GM23338 (cell line): ENCODE results near the gene AQP9. TPM values are rescaled to one million over a fixed set of nuclear protein-coding genes. Genes with fewer than 3 reads are reported as not detected.

Source experiments
- ATAC-seq: fragments of 200-7000 bp; cut with Tn5 transposase; 3 replicates; pipeline ENCODE4 v1.9.1; 2020
- DNase-seq: peaks from one replicate; pipeline ENCODE4 v3.0.0-alpha.2; 2015; ENCODE audit warnings: low spot score
- H2AFZ ChIP-seq: fragments of 200-600 bp; sonication (generic); 2 replicates; pipeline ENCODE4 v1.8.0; 2016; ENCODE audit warnings: antibody characterized with exemption, mild to moderate bottlenecking, moderate library complexity
- H3F3A ChIP-seq: fragments of 200-600 bp; sonication (generic); replicated peaks from 2 replicates; pipeline ENCODE4 v1.8.0; 2017; ENCODE audit warnings: antibody characterized with exemption, mixed run types, low read depth
- H3K27ac ChIP-seq: fragments of 200-600 bp; sonication (generic); 2 replicates; pipeline ENCODE4 v1.6.1; 2016; ENCODE audit warnings: low read depth
- H3K27me3 ChIP-seq: fragments of 200-600 bp; sonication (generic); 2 replicates; pipeline ENCODE4 v1.8.0; 2016; ENCODE audit warnings: mild to moderate bottlenecking, mixed run types, moderate library complexity; ENCODE audit not compliant: insufficient read depth
- H3K36me3 ChIP-seq: fragments of 200-600 bp; sonication (generic); 2 replicates; pipeline ENCODE4 v1.8.0; 2016; ENCODE audit warnings: mild to moderate bottlenecking; ENCODE audit not compliant: insufficient read depth
- H3K4me1 ChIP-seq: fragments of 200-600 bp; sonication (generic); 2 replicates; pipeline ENCODE4 v1.8.0; 2016; ENCODE audit warnings: mild to moderate bottlenecking, moderate library complexity; ENCODE audit not compliant: insufficient read depth
- H3K4me2 ChIP-seq: fragments of 200-600 bp; sonication (generic); 2 replicates; pipeline ENCODE4 v1.7.1; 2017; ENCODE audit warnings: mixed run types
- H3K4me3 ChIP-seq: fragments of 200-600 bp; sonication (generic); 2 replicates; pipeline ENCODE4 v1.6.1; 2016; ENCODE audit warnings: mixed run types
- H3K79me2 ChIP-seq: fragments of 200-600 bp; sonication (generic); replicated peaks from 2 replicates; pipeline ENCODE4 v1.8.0; 2017; ENCODE audit warnings: mild to moderate bottlenecking; ENCODE audit not compliant: insufficient read depth
- H3K9me2 ChIP-seq: fragments of 200-600 bp; sonication (generic); 2 replicates; pipeline ENCODE4 v1.8.0; 2017; ENCODE audit not compliant: insufficient read depth
- H4K20me1 ChIP-seq: fragments of 200-600 bp; sonication (generic); replicated peaks from 2 replicates; pipeline ENCODE4 v1.8.0; 2017; ENCODE audit warnings: mild to moderate bottlenecking; ENCODE audit not compliant: insufficient read depth
- H3K27ac Mint-ChIP-seq: 2 replicates; pipeline ENCODE4 v1.8.0; 2020; ENCODE audit warnings: inconsistent platforms, mild to moderate bottlenecking, moderate library complexity, mixed read lengths
- H3K27me3 Mint-ChIP-seq: 3 replicates; pipeline ENCODE4 v1.8.0; 2022; ENCODE audit warnings: low read depth, mild to moderate bottlenecking, moderate library complexity, mixed read lengths, inconsistent platforms; ENCODE audit not compliant: insufficient read depth, poor library complexity
- H3K36me3 Mint-ChIP-seq: 3 replicates; pipeline ENCODE4 v1.8.0; 2021; ENCODE audit warnings: low read depth, mild to moderate bottlenecking, inconsistent platforms, moderate library complexity, mixed read lengths
- H3K4me1 Mint-ChIP-seq: 3 replicates; pipeline ENCODE4 v1.8.0; 2020; ENCODE audit warnings: mild to moderate bottlenecking, inconsistent platforms, mixed read lengths
- H3K4me3 Mint-ChIP-seq: 3 replicates; pipeline ENCODE4 v1.8.0; 2021; ENCODE audit warnings: moderate library complexity, mild to moderate bottlenecking, inconsistent platforms, mixed read lengths
- H3K9me3 Mint-ChIP-seq: 3 replicates; pipeline ENCODE4 v1.8.0; 2020; ENCODE audit warnings: moderate library complexity, mild to moderate bottlenecking, inconsistent platforms, mixed read lengths
- CTCF ChIP-seq, 2 experiments: fragments of 200-600 bp in 1 of 2; sonication (generic) in 1 of 2; conservative IDR thresholded peaks; 2 replicates each; pipeline versions ENCODE4 v1.5.1 to v1.6.1; 2016 to 2017; ENCODE audit warnings: antibody characterized with exemption in 2 of 2, low read depth in 2 of 2, mild to moderate bottlenecking in 2 of 2, moderate library complexity in 1 of 2
- ETS1 ChIP-seq: IDR thresholded peaks from 2 replicates; pipeline ENCODE4 v1.6.1; 2016; ENCODE audit warnings: antibody characterized with exemption
- EZH2 ChIP-seq: fragments of 200-600 bp; sonication (generic); IDR thresholded peaks from one replicate; pipeline ENCODE4 v1.8.0; 2017; ENCODE audit warnings: antibody characterized with exemption, mild to moderate bottlenecking, low read depth; ENCODE audit not compliant: unreplicated experiment
- POLR2AphosphoS5 ChIP-seq: IDR thresholded peaks from 2 replicates; pipeline ENCODE4 v1.6.1; 2016; ENCODE audit warnings: antibody characterized with exemption, low read depth
- REST ChIP-seq: IDR thresholded peaks from one replicate; pipeline ENCODE4 v1.6.1; 2018; ENCODE audit warnings: antibody characterized with exemption; ENCODE audit not compliant: unreplicated experiment
- STAT1 ChIP-seq: IDR thresholded peaks from one replicate; pipeline ENCODE4 v1.6.1; 2016; ENCODE audit warnings: antibody characterized with exemption; ENCODE audit not compliant: unreplicated experiment
- ZNF462 ChIP-seq: fragments of 250-450 bp; sonication (Bioruptor Pico); IDR thresholded peaks from 2 replicates; pipeline ENCODE4 v1.5.0; 2020; ENCODE audit warnings: mild to moderate bottlenecking, moderate library complexity
- polyA plus RNA-seq: library from polyadenylated mRNA; unstranded; fragments of >200 nt; fragmentation: Nextera tagmentation; extraction: Ambion mirVana; gene quantifications from 2 replicates; pipeline ENCODE4 v1.2.1, GENCODE V29; 2016
- total RNA-seq: library from RNA; depleted of rRNA; stranded (reverse); fragments of >200 nt; shearing (Covaris generic); gene quantifications from 2 replicates; pipeline ENCODE4 v1.2.3, GENCODE V29; 2014

Gene AQP9
- total and polyA plus RNA-seq, 2 experiments from 2014 or later: not detected

GRCh38 chr15:58139276-58139988, 1.3 kb downstream of the AQP9 start:
- Histone ChIP-seq H3K4me3 (no peak overlapping the region), H3K4me1 (peaks cover 9% of the 10 kb centered on the region; the same call in 1 of the 2 replicates), H3K79me2 (no peaks in the 10 kb centered on the region), H3F3A (no peaks in the 10 kb centered on the region), H3K27ac (no peak overlapping the region), H3K4me2 (no peak overlapping the region; the same call in 1 of the 2 replicates), H3K27me3 (no peaks in the 10 kb centered on the region), H4K20me1 (no peaks in the 10 kb centered on the region), H3K36me3 (no peaks in the 10 kb centered on the region), H2AFZ (no peak overlapping the region), H3K9me2 (peaks cover 10% of the 10 kb centered on the region; the same call in 1 of the 2 replicates)
- H3K27ac Mint-ChIP-seq: no peak overlapping the region
- no peaks in the 10 kb centered on the region for H3K9me3 Mint-ChIP-seq
- DNase-seq: no peak
- peaks cover 11% of the 10 kb centered on the region for H3K4me1 Mint-ChIP-seq
- no peak overlapping the region for H3K4me3 Mint-ChIP-seq
- H3K36me3 Mint-ChIP-seq: no peaks in the 10 kb centered on the region
- ATAC-seq: no peak
- H3K27me3 Mint-ChIP-seq: peaks cover 2% of the 10 kb centered on the region
- TF ChIP-seq POLR2AphosphoS5: no peak
- no peak for TF ChIP-seq STAT1
- no peak for TF ChIP-seq EZH2
- no peak for TF ChIP-seq ETS1
- TF ChIP-seq CTCF (conservative IDR thresholded peaks at IDR 0.05; ENCODE audit: low read depth in 2 of 2): no peak
- no peak for TF ChIP-seq ZNF462 (CRISPR knock-in tag)
- no peak for TF ChIP-seq REST
